OCI-LY1 (cell line): Measurements from ENCODE around the gene B4GALNT2.

Source experiments
- H2AFZ ChIP-seq: fragments of 200-600 bp; sonication (generic), shearing (Covaris generic); 2 replicates; pipeline ENCODE4 v1.6.0; 2014; ENCODE audit warnings: antibody characterized with exemption, mild to moderate bottlenecking, low read length
- H3F3A ChIP-seq: fragments of 200-600 bp; sonication (generic), shearing (Covaris generic); 2 replicates; pipeline ENCODE4 v1.6.0; 2014; ENCODE audit warnings: mild to moderate bottlenecking, antibody characterized with exemption, low read length, moderate library complexity; ENCODE audit not compliant: insufficient read depth
- H3K27ac ChIP-seq: fragments of 200-600 bp; sonication (generic); 2 replicates; pipeline ENCODE4 v1.5.1; 2014; ENCODE audit warnings: low read length, mixed run types, mild to moderate bottlenecking, low read depth; ENCODE audit not compliant: poor library complexity, severe bottlenecking
- H3K27me3 ChIP-seq: fragments of 200-600 bp; sonication (generic); 2 replicates; pipeline ENCODE4 v1.6.0; 2014; ENCODE audit warnings: antibody characterized with exemption, mild to moderate bottlenecking, low read length, moderate library complexity; ENCODE audit not compliant: insufficient read depth
- H3K36me3 ChIP-seq: fragments of 200-600 bp; sonication (generic); 2 replicates; pipeline ENCODE4 v1.6.1; 2014; ENCODE audit warnings: mild to moderate bottlenecking, antibody characterized with exemption, low read length, moderate library complexity, mixed read lengths; ENCODE audit not compliant: insufficient read depth
- H3K4me1 ChIP-seq: fragments of 200-600 bp; sonication (generic); 2 replicates; pipeline ENCODE4 v1.5.1; 2014; ENCODE audit warnings: mild to moderate bottlenecking, low read length, moderate library complexity; ENCODE audit not compliant: insufficient read depth, severe bottlenecking
- H3K4me2 ChIP-seq: fragments of 200-600 bp; sonication (generic), shearing (Covaris generic); 2 replicates; pipeline ENCODE4 v1.6.1; 2014; ENCODE audit warnings: low read length
- H3K4me3 ChIP-seq: fragments of 200-600 bp; sonication (generic); 2 replicates; pipeline ENCODE4 v1.5.1; 2014; ENCODE audit warnings: low read length, low read depth, mild to moderate bottlenecking, mixed read lengths; ENCODE audit not compliant: poor library complexity, severe bottlenecking
- H3K79me2 ChIP-seq: fragments of 200-600 bp; shearing (Covaris generic); 2 replicates; pipeline ENCODE4 v1.6.1; 2016; ENCODE audit warnings: mixed run types, low read length, mixed read lengths; ENCODE audit not compliant: insufficient read depth
- H3K9ac ChIP-seq: fragments of 200-600 bp; sonication (generic), shearing (Covaris generic); 2 replicates; pipeline ENCODE4 v1.6.1; 2014; ENCODE audit warnings: mild to moderate bottlenecking, low read length, mixed read lengths
- H3K9me2 ChIP-seq: fragments of 200-600 bp; sonication (generic), shearing (Covaris generic); 2 replicates; pipeline ENCODE4 v1.6.1; 2014; ENCODE audit warnings: low read depth, mild to moderate bottlenecking, low read length, mixed read lengths
- H3K9me3 ChIP-seq: fragments of 200-600 bp; shearing (Covaris generic); 2 replicates; pipeline ENCODE4 v1.6.1; 2014; ENCODE audit warnings: low read length, mixed read lengths
- H4K20me1 ChIP-seq: fragments of 200-600 bp; sonication (generic), shearing (Covaris generic); 2 replicates; pipeline ENCODE4 v1.6.0; 2016; ENCODE audit warnings: mild to moderate bottlenecking, low read length; ENCODE audit not compliant: insufficient read depth
- EZH2 ChIP-seq: fragments of 200-600 bp; sonication (generic), shearing (Covaris generic); IDR thresholded peaks from 2 replicates; pipeline ENCODE4 v1.8.0; 2017; ENCODE audit warnings: borderline replicate concordance, mixed run types, mild to moderate bottlenecking, antibody characterized with exemption, low read length, moderate library complexity, mixed read lengths
- TF ChIP-seq, protein P1 (sequence below): fragments of 200-600 bp; sonication (generic), shearing (Covaris generic); IDR thresholded peaks from 2 replicates; pipeline ENCODE4 v1.5.1; 2017; ENCODE audit warnings: mild to moderate bottlenecking, antibody characterized with exemption, low read length, moderate library complexity, mixed read lengths

Gene B4GALNT2

DNA sequence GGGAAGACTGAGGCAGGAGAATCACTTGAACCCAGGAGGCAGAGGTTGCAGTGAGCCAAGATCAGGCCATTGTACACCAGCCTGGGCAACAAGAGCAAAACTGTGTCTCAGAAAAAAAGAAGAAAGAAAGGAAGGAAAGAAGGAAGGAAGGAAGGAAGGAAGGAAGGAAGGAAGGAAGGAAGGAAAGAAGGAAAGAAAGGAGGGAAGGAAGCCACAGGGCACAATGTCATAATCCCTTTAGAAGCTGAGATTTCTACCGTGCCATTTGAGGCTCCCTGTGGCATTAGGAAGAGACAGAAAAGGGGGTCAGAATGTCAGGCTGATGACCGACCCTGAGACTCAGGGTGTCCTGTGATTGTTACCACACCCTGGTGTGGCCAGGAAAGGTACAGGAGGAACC is 71.2 kb downstream of the B4GALNT2 start:
- no peaks in the 10 kb centered on the region for H3K4me1 ChIP-seq
- H3K9me3 ChIP-seq, result no peaks in the 10 kb centered on the region
- no peak overlapping the region for H3K9ac ChIP-seq
- H3K27ac ChIP-seq, result no peak overlapping the region
- H3K79me2 ChIP-seq, result no peaks in the 10 kb centered on the region
- H3K4me2 ChIP-seq, result no peak overlapping the region
- no peaks in the 10 kb centered on the region for H3K9me2 ChIP-seq
- H3F3A ChIP-seq, result no peaks in the 10 kb centered on the region
- TF ChIP-seq EZH2, result no peak
- TF ChIP-seq, protein P1, sequence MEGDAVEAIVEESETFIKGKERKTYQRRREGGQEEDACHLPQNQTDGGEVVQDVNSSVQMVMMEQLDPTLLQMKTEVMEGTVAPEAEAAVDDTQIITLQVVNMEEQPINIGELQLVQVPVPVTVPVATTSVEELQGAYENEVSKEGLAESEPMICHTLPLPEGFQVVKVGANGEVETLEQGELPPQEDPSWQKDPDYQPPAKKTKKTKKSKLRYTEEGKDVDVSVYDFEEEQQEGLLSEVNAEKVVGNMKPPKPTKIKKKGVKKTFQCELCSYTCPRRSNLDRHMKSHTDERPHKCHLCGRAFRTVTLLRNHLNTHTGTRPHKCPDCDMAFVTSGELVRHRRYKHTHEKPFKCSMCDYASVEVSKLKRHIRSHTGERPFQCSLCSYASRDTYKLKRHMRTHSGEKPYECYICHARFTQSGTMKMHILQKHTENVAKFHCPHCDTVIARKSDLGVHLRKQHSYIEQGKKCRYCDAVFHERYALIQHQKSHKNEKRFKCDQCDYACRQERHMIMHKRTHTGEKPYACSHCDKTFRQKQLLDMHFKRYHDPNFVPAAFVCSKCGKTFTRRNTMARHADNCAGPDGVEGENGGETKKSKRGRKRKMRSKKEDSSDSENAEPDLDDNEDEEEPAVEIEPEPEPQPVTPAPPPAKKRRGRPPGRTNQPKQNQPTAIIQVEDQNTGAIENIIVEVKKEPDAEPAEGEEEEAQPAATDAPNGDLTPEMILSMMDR, result no peak
- no peaks in the 10 kb centered on the region for H3K27me3 ChIP-seq
- H3K4me3 ChIP-seq, result no peak overlapping the region
- no peak overlapping the region for H2AFZ ChIP-seq
- no peaks in the 10 kb centered on the region for H3K36me3 ChIP-seq
- no peaks in the 10 kb centered on the region for H4K20me1 ChIP-seq

DNA sequence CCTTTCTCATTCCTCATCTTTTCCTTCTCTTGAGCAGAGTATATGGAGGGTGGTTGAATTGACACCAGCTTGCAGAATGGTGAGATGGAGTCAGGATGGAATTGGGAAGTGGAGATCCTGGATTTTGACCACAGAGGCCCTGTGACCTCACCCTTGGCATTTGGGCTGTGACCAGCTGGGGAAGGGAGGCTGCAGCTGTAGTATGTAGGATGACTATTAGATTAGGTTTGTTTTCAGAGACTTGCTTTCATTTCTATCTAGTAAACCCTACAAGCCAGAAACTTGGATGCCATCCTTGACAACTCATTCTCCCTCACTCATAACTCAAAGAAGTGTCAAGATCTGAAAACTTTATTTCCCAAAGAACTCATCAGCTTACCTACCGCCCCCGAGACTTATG is 71.9 kb downstream of the B4GALNT2 start:
- H3K79me2 ChIP-seq, result no peaks in the 10 kb centered on the region
- H3K4me3 ChIP-seq, result no peak overlapping the region
- H3K9me2 ChIP-seq, result no peaks in the 10 kb centered on the region
- H4K20me1 ChIP-seq, result no peaks in the 10 kb centered on the region
- H3K27me3 ChIP-seq, result no peaks in the 10 kb centered on the region
- H3K9me3 ChIP-seq, result no peaks in the 10 kb centered on the region
- no peak overlapping the region for H3K9ac ChIP-seq
- TF ChIP-seq, protein P1, result no peak
- TF ChIP-seq EZH2, result no peak
- no peak overlapping the region for H2AFZ ChIP-seq
- H3K36me3 ChIP-seq, result no peaks in the 10 kb centered on the region
- no peak overlapping the region for H3K4me2 ChIP-seq
- H3K27ac ChIP-seq, result no peak overlapping the region
- H3K4me1 ChIP-seq, result peaks cover 6% of the 10 kb centered on the region
- no peaks in the 10 kb centered on the region for H3F3A ChIP-seq

DNA sequence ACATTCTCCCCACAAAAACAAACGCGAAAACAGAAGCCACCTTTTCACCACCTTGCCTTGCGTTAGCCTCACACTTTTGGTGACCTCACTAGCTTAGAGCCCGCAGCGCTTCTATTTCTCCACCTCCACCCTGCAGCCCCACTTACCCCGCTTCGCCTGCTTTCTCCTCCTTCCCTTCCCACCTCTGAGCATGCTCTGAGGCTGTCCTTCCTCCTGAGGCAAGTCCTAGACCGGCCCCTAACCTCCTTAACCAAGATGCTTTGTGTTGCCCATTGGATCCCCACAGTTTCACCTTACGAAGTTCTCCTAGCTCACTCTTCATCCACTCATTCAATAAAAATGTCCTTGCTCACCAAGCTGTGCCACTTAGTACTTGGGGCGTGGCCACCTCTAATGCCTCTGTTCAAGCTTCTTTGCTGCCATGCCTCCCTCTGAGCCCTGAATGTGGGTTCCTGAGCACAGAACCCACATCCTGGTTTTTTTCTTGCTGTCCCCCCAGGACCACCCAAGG is 76.5 kb downstream of the B4GALNT2 start:
- Histone ChIP-seq H3K9me2 (no peaks in the 10 kb centered on the region), H3F3A (0 out of 2 replicates have a peak, but pooled peaks cover 6% of the 10 kb centered on the region), H4K20me1 (no peaks in the 10 kb centered on the region), H3K4me1 (peaks cover 50% of the 10 kb centered on the region), H3K27me3 (no peaks in the 10 kb centered on the region), H3K36me3 (no peaks in the 10 kb centered on the region), H3K79me2 (0 out of 2 replicates have a peak, but pooled peaks cover 3% of the 10 kb centered on the region), H3K4me2 (peak overlapping the region; percentile 94; the same call in 1 of the 2 replicates), H3K27ac (no peak overlapping the region), H3K9me3 (no peaks in the 10 kb centered on the region), H3K9ac (no peak overlapping the region; the same call in 1 of the 2 replicates), H2AFZ (no peak overlapping the region), H3K4me3 (peak overlapping the region; percentile 73)
- no peak for TF ChIP-seq EZH2
- TF ChIP-seq, protein P1, result no peak
